BLaER1 treated with 17β-estradiol and CSF1 and Interleukin-3, amounts not matched to agents 10 nM and 100 nM (cell line): ENCODE data around the gene PDPK1.
A peak's percentile ranks its signal among the peaks of the same experiment; 100 is the strongest.

Experiments used
- H3K27ac ChIP-seq, 11 experiments: shearing (Covaris generic); formaldehyde crosslinking; 2 replicates each; pipeline ENCODE4 v1.8.1; 2022
- H3K27me3 ChIP-seq, 11 experiments: shearing (Covaris generic); formaldehyde crosslinking; 2 replicates each; pipeline ENCODE4 v1.8.1; 2022
- H3K36me3 ChIP-seq, 11 experiments: shearing (Covaris generic); formaldehyde crosslinking; 2 replicates each; pipeline ENCODE4 v1.8.1; 2022
- H3K4me1 ChIP-seq, 10 experiments: shearing (Covaris generic); formaldehyde crosslinking; 2 replicates each; pipeline ENCODE4 v1.8.1; 2022
- H3K4me2 ChIP-seq, 11 experiments: shearing (Covaris generic); formaldehyde crosslinking; 2 replicates each; pipeline ENCODE4 v1.8.1; 2022
- H3K4me3 ChIP-seq, 10 experiments: shearing (Covaris generic); formaldehyde crosslinking; 2 replicates each; pipeline ENCODE4 v1.8.1; 2022
- H3K9ac ChIP-seq, 11 experiments: shearing (Covaris generic); formaldehyde crosslinking; 2 replicates each; pipeline ENCODE4 v1.8.1; 2022
- H3K9me3 ChIP-seq, 11 experiments: shearing (Covaris generic); formaldehyde crosslinking; replicated peaks in 1 of 11; 2 replicates each; pipeline ENCODE4 v1.8.1; 2022
- H4K20me1 ChIP-seq, 11 experiments: shearing (Covaris generic); formaldehyde crosslinking; 2 replicates each; pipeline ENCODE4 v1.8.1; 2022
- Cebpa-rat ChIP-seq, 11 experiments: shearing (Covaris generic); IDR thresholded peaks; 2 replicates each; pipeline ENCODE4 v1.8.1; 2022

The PDPK1 gene

GRCh38 chr16:2537451-2538379, at the start of gene PDPK1:
PDPK1 (plus strand) TSS chr16:2538021; CDS start chr16:2538113, 92 bp downstream.
- TF ChIP-seq Cebpa-rat (IDR thresholded peaks at IDR 0.05), result no peak
- Histone ChIP-seq H3K4me3 (peak within 1 kb of the TSS; percentile 83 to 97 (median 86)), H3K4me1 (peaks cover 45 to 74% (median 55%) of the 10 kb centered on the region in 10 experiments)

GRCh38 chr16:2489581-2489980, 48.2 kb upstream of the PDPK1 start:
- no peak for TF ChIP-seq Cebpa-rat (IDR thresholded peaks at IDR 0.05)
- peaks cover 39 to 56% (median 42%) of the 10 kb centered on the region in 10 experiments for H3K4me1 ChIP-seq
- H3K9ac ChIP-seq, result peak overlapping the region in 1 of 11 experiments; percentile 35; a peak in 2 of 22 replicates
- H3K9me3 ChIP-seq, result no peaks in the 10 kb centered on the region
- H4K20me1 ChIP-seq, result peaks cover 0 to 100% (median 98%) of the 10 kb centered on the region in 11 experiments; a peak in 18 of 22 replicates
- no peaks in the 10 kb centered on the region for H3K27me3 ChIP-seq
- peaks cover 0 to 61% (median 37%) of the 10 kb centered on the region in 11 experiments; a peak in 21 of 22 replicates for H3K36me3 ChIP-seq
- no peak overlapping the region for H3K4me3 ChIP-seq
- H3K27ac ChIP-seq, result no peak overlapping the region
- no peak overlapping the region for H3K4me2 ChIP-seq

More at GRCh38 chr16:2537451-2538379, at the start of gene PDPK1:
- H3K36me3 ChIP-seq, result peaks cover 0 to 5% (median 0%) of the 10 kb centered on the region in 11 experiments; a peak in 2 of 22 replicates
- peak within 1 kb of the TSS; percentile 83 to 92 (median 89) for H3K4me2 ChIP-seq
- H3K27me3 ChIP-seq, result no peaks in the 10 kb centered on the region
- H4K20me1 ChIP-seq, result peaks cover 30 to 48% (median 40%) of the 10 kb centered on the region in 11 experiments
- H3K9ac ChIP-seq, result peak within 1 kb of the TSS; percentile 85 to 95 (median 91)
- H3K9me3 ChIP-seq, result no peaks in the 10 kb centered on the region
- H3K27ac ChIP-seq, result peak within 1 kb of the TSS; percentile 60 to 88 (median 81)

GRCh38 chr16:2490190-2491105, 47.4 kb upstream of the PDPK1 start:
- H3K27ac ChIP-seq, result no peak overlapping the region
- H3K9ac ChIP-seq, result peak overlapping the region in 2 of 11 experiments; percentile 8 to 48; a peak in 3 of 22 replicates

GRCh38 chr16:2492292-2492691, 45.5 kb upstream of the PDPK1 start:
- H3K4me2 ChIP-seq, result no peak overlapping the region
- no peak for TF ChIP-seq Cebpa-rat (IDR thresholded peaks at IDR 0.05)
- H3K9ac ChIP-seq, result peak overlapping the region in 4 of 11 experiments; percentile 0 to 26 (median 7); a peak in 2 of 22 replicates
- H3K4me3 ChIP-seq, result no peak overlapping the region
- H3K9me3 ChIP-seq, result no peaks in the 10 kb centered on the region
- no peaks in the 10 kb centered on the region for H3K27me3 ChIP-seq
- no peak overlapping the region for H3K27ac ChIP-seq
- H4K20me1 ChIP-seq, result peaks cover 0 to 100% (median 98%) of the 10 kb centered on the region in 11 experiments; a peak in 18 of 22 replicates
- H3K4me1 ChIP-seq, result peaks cover 27 to 42% (median 31%) of the 10 kb centered on the region in 10 experiments
- H3K36me3 ChIP-seq, result peaks cover 13 to 72% (median 48%) of the 10 kb centered on the region in 11 experiments

More at GRCh38 chr16:2490190-2491105, 47.4 kb upstream of the PDPK1 start:
- Histone ChIP-seq H3K4me2 (no peak overlapping the region), H3K36me3 (peaks cover 0 to 59% (median 32%) of the 10 kb centered on the region in 11 experiments; a peak in 21 of 22 replicates), H3K27me3 (no peaks in the 10 kb centered on the region), H3K9me3 (no peaks in the 10 kb centered on the region), H4K20me1 (peaks cover 0 to 100% (median 98%) of the 10 kb centered on the region in 11 experiments; a peak in 18 of 22 replicates), H3K4me1 (peaks cover 31 to 48% (median 35%) of the 10 kb centered on the region in 10 experiments), H3K4me3 (no peak overlapping the region)
- no peak for TF ChIP-seq Cebpa-rat (IDR thresholded peaks at IDR 0.05)

- TF ChIP-seq Cebpa-rat (IDR thresholded peaks at IDR 0.05), result no peak
- H4K20me1 ChIP-seq, result peaks cover 4 to 100% (median 98%) of the 10 kb centered on the region in 11 experiments; a peak in 21 of 22 replicates
Observed at GRCh38 chr16:2493605-2494004, 44.2 kb upstream of the PDPK1 start.

GRCh38 chr16:2494616-2495015, 43.2 kb upstream of the PDPK1 start:
- Histone ChIP-seq H3K36me3 (peaks cover 13 to 92% (median 65%) of the 10 kb centered on the region in 11 experiments), H3K9ac (peak overlapping the region in 1 of 11 experiments; percentile 14; a peak in 1 of 22 replicates), H3K27me3 (no peaks in the 10 kb centered on the region), H4K20me1 (peaks cover 5 to 100% (median 98%) of the 10 kb centered on the region in 11 experiments; a peak in 21 of 22 replicates), H3K27ac (no peak overlapping the region), H3K4me2 (no peak overlapping the region), H3K4me1 (peaks cover 27 to 45% (median 36%) of the 10 kb centered on the region in 10 experiments), H3K9me3 (no peaks in the 10 kb centered on the region), H3K4me3 (no peak overlapping the region)
- TF ChIP-seq Cebpa-rat (IDR thresholded peaks at IDR 0.05), result no peak

More at GRCh38 chr16:2493605-2494004, 44.2 kb upstream of the PDPK1 start:
- Histone ChIP-seq H3K27me3 (no peaks in the 10 kb centered on the region), H3K36me3 (peaks cover 13 to 85% (median 59%) of the 10 kb centered on the region in 11 experiments), H3K9ac (peak overlapping the region in 1 of 11 experiments; percentile 21; a peak in 1 of 22 replicates), H3K4me2 (peak overlapping the region in 1 of 11 experiments; percentile 5; a peak in 1 of 22 replicates), H3K4me1 (peaks cover 28 to 42% (median 31%) of the 10 kb centered on the region in 10 experiments), H3K4me3 (no peak overlapping the region), H3K27ac (no peak overlapping the region), H3K9me3 (no peaks in the 10 kb centered on the region)

GRCh38 chr16:2495041-2495440, 42.8 kb upstream of the PDPK1 start:
- no peaks in the 10 kb centered on the region for H3K9me3 ChIP-seq
- H3K36me3 ChIP-seq, result peaks cover 13 to 92% (median 65%) of the 10 kb centered on the region in 11 experiments
- peaks cover 27 to 45% (median 37%) of the 10 kb centered on the region in 10 experiments for H3K4me1 ChIP-seq
- peak overlapping the region in 1 of 11 experiments; percentile 12; a peak in 1 of 22 replicates for H3K4me2 ChIP-seq
- peak overlapping the region in 1 of 11 experiments; percentile 14; a peak in 2 of 22 replicates for H3K9ac ChIP-seq
- no peak for TF ChIP-seq Cebpa-rat (IDR thresholded peaks at IDR 0.05)
- H3K4me3 ChIP-seq, result no peak overlapping the region
- H3K27ac ChIP-seq, result no peak overlapping the region
- H3K27me3 ChIP-seq, result no peaks in the 10 kb centered on the region
- H4K20me1 ChIP-seq, result peaks cover 5 to 100% (median 98%) of the 10 kb centered on the region in 11 experiments; a peak in 21 of 22 replicates
